ENCODE results near the gene MAP4K1.

DNA sequence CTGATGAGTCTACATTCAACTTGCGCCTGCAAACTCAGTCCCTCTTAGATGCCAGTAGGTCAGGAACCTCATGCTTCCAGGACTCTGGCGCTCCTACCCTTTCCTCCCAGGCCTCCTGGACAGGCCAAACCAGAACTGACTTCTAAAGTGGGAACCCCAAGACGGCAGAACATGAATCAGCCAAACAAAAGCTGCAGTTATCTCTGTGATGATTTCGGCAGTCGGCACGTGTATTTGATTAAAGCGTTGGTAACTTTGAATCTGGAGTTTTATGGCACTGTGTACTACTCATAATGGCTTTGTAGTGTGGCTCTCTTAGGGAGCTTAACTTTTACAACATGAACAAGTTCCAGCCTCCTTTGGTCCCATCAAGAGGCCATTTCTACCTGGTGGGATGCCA, 43.4 kb upstream of the MAP4K1 start:
- no peak for TF ChIP-seq TAF1 (IDR thresholded peaks at IDR 0.05; ENCODE audit: low read depth)
- no peak for TF ChIP-seq EP300 (IDR thresholded peaks at IDR 0.05; ENCODE audit: borderline replicate concordance)
- TF ChIP-seq REST (IDR thresholded peaks at IDR 0.05; ENCODE audit: low read depth) = no peak
